Activated T-cell treated with anti-CD3 and anti-CD28 coated beads for 4 hours (primary cell): ENCODE measurements around the gene TNFRSF8.
A peak's percentile ranks its signal among the peaks of the same experiment; 100 is the strongest.
"Not testable (repeated sequence)": the region's sequence is repeated elsewhere in the genome, so short reads cannot be mapped to it uniquely, and the experiment has no call there.

Experiments
- DNase-seq: peaks from one replicate; pipeline ENCODE4 v3.0.0-alpha.2; 2020

Gene TNFRSF8

DNA sequence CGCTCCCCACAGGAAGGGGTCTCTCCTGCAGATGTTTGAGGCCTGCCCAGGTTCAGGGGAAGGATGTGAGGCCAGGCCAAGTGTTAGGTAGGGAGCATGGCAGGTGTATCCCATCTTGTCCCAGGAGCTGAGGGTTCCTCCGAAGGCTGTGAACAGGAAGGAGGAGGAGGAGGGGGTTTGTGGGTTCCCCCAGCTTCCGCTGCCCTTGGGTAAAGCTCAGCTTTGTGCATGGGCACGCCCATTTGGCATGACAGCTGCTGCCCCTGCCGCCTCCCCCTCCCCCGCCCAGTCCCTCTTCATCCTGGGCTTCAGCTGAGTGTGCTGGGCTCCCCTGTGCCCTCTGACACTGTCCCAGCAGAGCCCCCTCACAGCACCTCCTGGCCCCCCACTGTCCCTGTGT is 25.5 kb downstream of the TNFRSF8 start:
- DNase-seq, result peak; percentile 21

DNA sequence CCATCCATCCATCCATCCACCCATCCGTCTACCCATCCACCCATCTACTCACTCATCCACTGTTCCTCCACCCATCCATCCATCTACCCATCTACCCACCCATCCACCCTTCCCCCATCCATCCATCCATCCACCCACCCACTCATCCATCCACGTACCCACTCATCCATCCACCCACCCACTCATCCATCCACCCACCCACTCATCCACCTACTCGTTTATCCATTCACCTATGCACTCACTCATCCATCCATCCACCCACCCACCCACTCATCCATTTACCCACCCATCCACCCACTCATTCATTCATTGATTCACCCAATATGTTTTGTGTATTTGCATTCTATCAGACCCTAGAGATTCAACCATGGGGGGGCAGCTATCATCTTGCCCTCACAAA is 27.2 kb downstream of the TNFRSF8 start:
- DNase-seq, result no peak

DNA sequence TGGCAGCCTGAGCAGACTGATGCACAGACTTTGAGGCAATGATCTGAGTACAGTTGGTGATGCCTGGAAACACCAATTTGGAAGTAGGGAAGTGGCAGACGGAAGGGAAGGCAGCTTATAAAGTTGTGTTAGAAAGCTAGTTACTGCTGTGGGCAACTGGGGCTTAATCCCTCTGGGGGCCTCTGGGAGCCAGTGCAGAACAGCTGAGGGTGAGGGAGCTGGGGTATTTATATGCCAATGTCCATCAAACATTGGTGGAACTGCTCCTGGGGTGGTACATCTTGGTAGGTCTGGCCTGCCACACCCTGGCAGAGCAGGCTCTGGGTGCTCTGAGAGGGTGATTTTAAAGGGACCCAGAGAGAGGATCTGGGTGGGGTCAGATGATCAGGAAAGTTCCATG is 28.1 kb downstream of the TNFRSF8 start:
- DNase-seq, result no peak

DNA sequence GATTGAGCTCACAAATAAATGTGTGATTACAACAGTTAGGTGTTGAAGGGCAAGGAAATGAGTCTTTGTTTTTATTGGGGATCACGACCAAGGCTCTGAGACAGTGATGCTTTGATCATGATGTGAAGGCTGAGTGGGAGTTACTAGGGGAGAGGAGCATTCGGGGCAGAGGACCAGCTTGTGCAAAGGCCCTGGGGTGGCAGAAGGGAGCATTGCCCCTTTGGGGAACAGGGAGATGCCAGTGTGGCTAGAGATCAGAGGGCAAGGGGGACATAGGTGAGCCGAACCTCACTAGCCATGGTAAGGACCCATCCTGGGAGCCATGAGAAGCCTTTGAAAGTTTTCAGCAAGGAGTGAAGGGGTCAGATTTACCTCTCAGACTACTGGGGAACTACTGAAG is 31.1 kb downstream of the TNFRSF8 start:
- no peak for DNase-seq

DNA sequence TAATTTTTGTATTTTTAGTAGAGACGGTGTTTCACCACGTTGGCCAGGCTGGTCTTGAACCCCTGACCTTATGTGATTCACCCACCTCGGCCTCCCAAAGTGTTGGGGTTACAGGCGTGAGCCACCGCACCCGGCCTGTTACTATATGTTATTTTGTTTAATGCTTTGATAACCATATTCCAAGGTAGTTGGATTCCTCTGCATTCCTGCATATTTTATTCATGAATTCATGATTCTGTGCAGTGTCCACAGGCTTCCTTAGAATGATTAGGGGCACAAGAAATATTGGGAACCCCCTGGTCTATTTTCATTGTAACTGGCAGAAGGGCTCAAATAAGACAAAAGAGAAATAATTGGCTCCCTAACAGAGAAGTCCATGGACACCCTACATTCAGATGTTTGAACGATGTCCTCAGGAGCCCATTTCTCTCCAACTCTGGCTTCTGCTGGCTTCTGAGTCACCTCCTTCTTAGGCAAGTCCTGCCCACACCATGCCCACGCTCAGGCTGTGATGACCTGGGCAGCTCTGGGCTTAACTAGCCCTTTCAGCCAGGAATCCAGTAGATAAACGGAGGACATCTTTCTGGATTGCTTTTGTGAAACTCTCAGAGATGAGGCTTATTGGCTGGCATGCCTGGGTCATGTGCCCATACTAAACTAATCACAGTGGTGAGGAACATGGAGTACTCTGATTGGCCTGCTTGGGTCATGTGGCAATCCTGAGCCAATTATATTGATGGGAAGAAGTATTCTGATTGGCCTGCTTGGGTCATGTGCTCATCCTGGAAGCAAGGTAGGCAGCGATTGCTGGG is 32.6 kb downstream of the TNFRSF8 start:
- no peak for DNase-seq

DNA sequence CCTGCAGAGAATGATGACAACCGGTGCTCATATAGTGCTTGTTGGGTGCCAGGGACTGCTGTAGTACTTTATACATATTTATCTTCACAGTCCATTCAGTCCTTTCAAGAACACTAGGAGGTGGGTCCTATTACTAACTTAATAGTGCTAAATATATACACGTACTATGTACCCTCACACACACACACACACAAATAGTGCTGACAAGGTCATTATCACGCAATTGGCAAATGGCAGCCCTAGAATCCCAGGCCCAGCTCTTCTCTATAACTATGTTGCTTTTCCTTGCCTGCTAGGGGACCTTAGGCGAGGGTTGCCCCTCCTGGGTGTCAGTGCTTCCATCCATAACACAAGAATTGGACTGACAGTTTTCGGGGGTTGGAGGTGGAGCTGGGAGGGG is 33.5 kb downstream of the TNFRSF8 start:
- no peak for DNase-seq

DNA sequence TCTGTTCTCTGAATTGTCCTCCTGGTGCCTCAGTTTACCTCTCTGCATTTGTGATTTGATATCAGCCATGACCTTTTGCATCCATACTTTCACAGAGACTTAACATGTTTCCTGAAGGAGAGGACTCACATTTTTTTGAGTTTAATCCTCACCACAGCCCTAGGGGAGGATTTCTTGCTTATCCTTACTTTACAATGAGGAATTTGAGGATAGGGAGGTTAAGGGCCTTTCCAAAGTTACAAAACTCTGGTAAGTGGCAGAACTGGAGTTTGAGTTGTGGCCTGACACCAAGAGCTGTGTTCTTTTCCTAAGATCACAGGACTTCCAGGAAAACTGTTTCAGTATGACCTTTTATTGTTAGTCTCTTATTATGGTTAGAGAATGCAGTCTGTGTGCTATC is 34.2 kb downstream of the TNFRSF8 start:
- no peak for DNase-seq

DNA sequence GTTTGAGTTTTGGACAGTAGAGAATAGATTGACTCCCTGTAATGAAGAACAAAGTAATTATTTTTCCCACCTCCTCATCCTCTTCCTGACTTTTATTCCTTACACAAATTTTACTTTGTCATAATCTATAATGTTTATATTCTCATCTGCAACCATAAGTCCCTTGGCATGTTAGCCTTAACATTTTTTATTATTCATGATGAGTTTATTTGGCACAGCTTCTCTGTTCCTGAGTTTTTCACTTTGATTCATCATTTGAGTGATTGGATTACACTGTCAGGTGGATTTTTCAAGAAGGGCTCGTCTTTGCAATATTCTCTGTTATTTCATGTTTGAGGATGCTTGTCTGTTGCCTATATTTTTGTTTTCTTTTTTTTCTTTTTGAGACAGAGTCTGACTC is 35.7 kb downstream of the TNFRSF8 start:
- DNase-seq, result no peak

DNA sequence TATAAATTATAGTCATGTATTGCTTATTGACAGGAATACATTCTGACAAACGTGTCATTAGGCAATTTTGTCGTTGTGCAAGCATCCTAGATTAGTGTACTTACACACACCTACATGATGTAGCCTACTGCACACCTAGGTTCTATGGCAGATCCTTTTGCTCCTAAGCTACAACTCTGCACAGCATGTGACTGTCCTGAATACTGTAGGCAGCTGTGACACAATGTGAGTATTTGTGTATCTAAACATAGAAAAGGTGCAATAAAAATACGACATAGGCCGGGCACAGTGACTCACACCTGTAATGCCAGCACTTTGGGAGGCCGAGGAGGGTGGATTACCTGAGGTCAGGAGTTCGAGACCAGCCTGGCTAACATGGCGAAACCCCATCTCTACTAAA is 36.5 kb downstream of the TNFRSF8 start:
- no peak for DNase-seq

DNA sequence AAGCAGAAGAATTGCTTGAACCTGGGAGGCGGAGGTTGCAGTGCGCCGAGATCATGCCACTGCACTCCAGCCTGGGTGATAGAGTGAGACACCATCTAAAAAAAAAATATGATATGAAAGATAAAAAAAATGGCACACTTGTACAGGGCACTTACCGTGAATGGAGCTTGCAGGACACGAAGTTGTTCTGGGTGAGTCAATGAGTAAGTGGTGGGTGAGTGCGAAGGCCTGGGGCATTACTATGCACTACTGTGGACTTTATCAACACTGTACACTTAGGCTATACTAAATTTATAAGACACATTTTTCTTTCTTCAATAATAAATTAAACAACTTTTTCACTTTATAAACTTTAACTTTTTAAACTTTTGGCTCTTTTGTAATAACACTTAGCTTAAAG is 37.0 kb downstream of the TNFRSF8 start:
- DNase-seq, result no peak

DNA sequence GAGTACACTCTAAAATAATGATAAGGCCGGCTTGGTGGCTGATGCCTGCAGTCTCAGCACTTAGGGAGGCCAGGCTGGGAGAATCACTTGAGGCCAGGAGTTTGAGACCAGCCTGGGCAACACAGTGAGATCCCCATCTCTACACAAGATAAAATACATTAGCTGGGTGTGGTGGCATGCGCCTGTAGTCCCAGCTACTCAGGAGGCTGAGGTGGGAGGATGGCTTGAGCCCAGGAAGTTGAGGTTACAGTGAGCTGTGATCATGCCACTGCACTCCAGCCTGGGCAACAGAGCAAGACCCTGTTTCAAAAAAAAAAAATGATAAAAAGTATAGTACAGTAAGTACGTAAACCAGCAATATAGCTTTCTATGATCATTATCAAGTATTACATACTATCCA is 38.0 kb downstream of the TNFRSF8 start:
- DNase-seq, result not testable (repeated sequence)

DNA sequence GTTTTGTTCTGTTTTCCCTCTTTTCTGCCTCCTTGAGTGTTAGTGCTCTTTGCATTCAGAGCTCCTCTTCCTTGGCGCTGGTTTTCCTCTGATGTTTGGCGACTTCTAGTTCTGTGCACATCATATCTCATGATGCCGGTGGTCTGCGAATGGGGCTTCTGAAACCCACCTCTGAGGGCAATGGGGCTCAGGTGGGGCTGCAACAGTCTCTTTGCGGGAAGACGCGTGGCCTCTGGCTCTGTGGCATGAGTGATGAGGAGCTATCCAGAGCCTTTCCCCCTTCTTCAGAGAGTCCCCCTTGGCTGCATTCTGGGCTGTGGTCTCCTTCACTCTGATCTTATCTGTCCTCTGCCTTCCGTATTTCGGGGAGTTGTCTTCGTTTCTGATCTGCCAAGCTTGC is 39.0 kb downstream of the TNFRSF8 start:
- DNase-seq, result no peak

DNA sequence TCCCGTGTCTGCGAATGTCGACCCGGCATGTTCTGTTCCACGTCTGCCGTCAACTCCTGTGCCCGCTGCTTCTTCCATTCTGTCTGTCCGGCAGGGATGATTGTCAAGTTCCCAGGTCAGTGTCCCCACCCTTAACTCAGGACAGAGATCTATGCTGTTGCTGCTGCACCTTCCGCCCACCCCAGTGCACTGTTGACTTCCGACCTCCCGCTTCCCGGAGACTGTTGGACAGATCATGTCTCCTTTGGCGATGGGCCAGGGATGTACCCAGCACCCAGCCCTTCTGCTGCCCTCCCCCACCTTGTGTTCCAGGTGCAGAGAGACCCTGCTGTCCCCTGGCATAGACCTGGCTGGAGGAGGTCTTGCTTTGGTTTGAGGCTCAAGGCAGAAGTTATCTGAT is 41.3 kb downstream of the TNFRSF8 start:
- no peak for DNase-seq

DNA sequence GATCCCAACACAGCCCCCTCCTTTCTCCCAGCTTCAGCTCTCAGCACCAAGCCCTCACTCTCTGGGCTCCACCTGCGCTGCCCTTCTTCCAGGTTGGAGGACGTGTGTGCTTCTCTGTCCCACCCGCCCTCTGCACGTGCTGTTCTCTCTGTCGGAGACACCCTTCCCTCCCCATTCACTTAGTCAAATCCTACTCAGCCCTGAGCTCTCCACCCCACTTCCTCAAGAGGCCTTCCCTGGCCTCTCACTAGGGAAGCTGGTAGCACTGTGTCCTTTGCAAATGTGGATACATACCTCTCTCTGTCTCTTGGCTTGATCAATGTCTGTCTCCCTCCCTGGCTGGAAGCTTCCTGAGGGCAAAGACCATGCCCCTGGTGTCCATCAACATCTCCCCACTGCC is 43.0 kb downstream of the TNFRSF8 start:
- no peak for DNase-seq

DNA sequence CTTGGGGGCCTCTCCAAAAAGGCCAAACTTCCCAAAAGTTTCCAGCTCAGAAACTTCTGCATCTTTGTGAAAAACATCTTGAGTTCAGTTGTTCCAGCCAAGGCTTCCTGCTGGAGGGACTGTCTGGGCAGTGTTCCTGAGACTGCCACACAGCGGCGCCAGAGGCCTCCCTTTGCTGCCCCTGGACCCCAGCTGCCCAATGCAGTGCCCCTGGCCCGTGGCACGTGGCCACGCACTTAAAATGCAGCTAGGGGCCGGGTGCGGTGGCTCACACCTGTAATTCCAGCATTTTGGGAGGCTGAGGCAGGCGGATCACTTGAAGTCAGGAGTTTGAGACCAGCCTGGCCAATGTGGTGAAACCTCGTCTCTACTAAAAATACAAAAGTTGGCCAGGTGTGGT is 43.8 kb downstream of the TNFRSF8 start:
- not testable (repeated sequence) for DNase-seq

DNA sequence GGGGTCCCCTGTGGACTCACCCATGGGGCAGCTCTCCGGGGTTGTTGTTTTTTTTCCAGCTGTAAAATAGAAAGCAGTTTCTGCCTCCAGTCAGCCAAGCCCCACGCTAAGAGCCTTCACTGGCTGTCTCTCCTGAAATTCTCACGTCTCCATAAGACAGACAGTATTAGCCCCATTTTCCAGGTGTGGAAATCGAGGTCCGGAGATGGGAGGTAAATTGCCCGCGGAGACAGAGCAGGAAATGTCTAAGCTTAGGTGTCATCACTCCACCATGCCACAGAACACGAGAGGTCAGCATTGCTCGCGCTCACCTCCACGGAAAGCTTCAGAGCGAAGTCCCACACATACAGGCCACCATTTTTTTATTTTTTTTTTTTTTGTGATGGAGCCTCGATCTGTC is 44.6 kb downstream of the TNFRSF8 start:
- DNase-seq, result no peak

DNA sequence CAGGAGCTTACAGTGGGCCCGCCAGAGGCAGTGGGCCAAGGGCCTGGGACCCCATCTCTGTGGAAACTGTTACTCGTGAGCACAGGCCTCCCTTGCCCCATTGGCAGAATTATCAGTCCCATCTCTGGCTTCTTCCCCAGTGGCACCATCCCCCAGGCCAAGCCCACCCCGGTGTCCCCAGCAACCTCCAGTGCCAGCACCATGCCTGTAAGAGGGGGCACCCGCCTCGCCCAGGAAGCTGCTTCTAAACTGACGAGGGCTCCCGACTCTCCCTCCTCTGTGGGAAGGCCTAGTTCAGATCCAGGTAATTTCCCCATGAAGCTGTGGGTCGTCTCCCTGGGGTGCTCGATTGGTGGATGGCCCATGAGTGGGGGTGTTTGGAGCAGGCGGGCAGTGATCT is 46.8 kb downstream of the TNFRSF8 start:
- no peak for DNase-seq

DNA sequence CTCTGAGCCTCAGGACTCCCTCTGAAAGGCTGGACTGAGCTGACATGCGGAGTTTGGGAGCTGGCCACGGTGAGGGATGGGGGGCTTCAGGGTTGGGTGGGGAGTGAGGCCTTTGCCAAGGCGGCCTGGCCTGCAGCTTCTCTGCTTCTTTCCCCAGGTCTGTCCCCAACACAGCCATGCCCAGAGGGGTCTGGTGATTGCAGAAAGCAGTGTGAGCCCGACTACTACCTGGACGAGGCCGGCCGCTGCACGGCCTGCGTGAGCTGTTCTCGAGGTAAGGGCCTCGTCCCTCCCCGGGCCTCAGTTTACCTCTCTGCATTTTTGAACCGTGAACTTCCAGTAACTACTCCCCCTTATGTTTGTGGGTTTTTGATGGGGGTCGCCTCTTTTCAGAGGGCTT is 48.6 kb downstream of the TNFRSF8 start:
- DNase-seq, result no peak

DNA sequence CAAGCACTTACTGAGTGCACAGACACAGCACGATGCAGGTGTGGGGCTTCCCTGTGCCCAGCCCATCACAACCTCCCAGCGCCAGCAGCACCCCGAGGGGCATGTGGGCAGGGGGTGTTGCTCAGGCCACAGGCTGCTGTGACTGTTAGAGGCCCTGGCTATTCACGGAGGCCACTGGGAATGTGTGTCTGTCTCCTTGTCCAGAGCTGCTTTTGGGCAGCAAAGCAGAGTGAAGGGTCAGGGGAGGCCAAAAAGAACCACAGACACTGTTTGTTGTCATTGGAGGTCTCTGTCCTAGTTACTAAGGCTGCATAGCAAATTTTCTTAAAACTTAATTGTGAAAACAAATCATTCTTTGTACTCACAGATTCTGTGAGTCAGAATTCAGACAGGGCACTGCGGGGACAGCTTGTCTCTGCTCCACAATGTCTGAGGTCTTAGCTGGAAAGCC is 49.6 kb downstream of the TNFRSF8 start:
- no peak for DNase-seq

DNA sequence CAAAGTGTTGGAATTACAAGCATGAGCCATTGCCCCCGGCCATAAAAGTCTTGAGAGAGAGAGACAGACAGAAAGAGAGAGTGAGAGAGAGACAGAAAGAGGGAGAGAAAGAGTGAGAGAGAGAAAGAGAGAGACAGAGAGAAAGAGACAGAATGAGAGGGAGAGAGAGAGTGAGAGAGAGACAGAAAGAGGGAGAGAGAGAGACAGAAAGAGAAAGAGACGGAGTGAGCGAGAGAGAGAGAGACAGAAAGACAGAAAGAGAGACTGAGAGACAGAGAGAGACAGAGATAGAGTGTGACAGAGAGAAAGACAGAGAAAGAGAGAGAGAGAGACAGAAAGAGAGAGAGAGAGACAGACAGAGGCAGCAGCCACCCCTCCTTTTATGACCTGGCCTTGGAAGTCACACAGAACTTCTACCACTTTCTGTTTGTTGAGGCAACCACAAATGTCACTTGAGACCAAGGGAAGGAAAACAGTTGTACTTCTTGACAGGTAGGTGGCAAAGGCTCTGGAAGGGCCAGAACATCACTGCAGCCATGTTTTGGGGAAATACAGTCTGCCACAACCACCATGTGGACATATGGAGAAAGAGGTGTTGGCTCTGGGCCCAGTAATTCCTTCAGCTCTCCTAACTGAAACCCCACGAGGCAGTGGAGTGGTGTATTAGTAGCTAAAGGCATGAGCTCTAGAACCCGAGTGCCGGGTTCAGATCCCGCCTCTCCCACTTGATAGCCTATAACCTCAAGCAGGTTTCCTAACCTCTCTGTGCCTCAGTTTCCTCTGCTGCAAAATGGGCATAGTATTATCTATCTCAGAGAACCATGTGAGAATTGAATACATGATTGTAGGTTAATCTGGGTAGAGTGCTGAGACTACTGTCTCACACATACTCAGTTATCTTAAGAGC is 50.6 kb downstream of the TNFRSF8 start:
- no peak for DNase-seq

DNA sequence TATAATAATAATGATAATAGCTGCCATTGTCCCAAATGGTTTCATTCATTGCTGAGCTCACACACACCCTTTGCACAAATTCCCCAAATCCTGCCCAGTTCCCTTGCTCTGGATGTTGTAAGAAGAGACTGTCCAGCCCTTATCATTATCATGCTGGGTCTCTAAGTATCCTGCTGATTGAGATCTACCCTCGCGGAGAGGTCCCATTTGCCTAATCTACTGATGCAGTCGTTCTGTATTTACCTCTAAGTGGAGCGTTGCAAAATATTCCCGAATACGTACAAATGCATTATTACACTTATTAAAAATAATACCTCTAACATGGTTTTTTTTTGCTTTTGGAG is 51.2 kb downstream of the TNFRSF8 start:
- DNase-seq, result no peak

DNA sequence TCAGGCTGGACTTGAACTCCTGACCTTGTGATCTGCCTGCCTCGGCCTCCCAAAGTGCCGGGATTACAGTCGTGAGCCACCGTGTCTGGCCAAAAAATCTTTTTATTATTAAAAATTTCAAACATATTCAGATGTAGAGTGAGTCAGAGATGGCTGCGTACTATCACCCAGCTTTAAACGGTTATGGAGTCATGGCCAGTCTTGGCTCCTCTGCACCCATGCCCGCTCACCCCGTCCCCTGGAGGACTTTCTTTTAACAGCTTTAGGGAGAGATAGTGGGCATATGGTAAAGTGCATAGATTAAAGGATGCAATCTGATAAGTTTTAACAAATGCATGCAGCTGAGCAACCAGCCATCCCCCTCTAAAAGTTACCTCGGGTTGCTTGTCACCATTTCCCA is 51.8 kb downstream of the TNFRSF8 start:
- no peak for DNase-seq

DNA sequence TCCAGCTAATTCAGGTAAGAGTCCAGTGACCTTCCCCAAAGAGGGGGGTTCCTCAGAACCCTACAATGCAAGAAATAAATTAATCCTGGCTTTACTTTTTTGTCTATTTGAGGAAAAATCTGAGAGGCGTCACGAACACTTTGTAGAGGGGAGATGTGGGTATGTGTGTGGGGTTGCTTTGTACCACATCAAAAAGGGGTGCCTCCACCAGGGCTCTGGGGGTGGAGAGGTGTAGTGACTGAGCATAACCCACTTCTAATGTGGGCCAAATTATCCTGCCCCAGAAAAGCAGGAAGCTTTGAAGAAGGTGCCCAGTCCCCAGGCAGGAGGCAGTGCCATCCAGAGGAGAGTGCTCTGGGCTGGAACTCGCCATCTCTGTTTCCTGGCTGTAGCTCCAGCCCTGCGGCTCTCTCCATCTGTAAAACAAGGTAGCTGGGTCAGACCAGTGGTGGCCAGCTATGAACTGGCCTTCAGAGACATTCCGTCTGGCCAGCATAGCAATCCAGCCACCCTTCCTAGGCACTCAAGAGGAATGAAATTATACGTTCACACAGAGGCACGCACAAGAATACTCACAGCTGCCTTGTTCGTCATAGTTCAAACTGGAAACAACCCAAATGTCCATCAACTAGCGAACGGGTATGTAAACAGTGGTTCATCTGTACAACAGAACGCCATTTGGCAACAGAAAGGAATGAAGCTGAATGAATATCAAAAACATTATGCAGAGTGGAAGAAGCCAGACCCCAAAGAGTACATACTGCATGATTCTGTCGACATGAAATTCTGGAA is 58.3 kb downstream of the TNFRSF8 start:
- DNase-seq, result peak; percentile 29

DNA sequence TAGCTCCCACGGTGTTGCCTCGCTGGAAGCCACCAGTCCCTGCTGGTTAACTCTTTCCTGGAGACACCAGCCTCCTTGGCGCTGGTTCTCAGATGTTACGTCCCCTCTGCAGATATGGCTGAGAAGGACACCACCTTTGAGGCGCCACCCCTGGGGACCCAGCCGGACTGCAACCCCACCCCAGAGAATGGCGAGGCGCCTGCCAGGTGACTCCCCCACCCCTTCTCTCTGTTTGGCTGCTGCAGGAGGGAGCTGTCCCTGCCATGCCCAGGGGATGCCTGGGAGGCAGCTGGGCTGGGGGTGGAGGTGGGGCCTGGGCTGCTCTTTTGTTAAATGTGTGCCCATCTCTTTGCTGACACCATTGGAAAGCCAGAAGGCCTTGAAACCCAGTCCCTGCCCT is 60.1 kb downstream of the TNFRSF8 start:
- no peak for DNase-seq
